GM21737 (cell line): Measurements from ENCODE around the gene DPT.

ENCODE experiments used
- ATAC-seq: cut with Tn5 transposase; IDR thresholded peaks from one replicate; pipeline ENCODE4 v1.9.1; 2021; ENCODE audit warnings: mild to moderate bottlenecking, moderate library complexity; ENCODE audit not compliant: unreplicated experiment

The DPT gene

DNA sequence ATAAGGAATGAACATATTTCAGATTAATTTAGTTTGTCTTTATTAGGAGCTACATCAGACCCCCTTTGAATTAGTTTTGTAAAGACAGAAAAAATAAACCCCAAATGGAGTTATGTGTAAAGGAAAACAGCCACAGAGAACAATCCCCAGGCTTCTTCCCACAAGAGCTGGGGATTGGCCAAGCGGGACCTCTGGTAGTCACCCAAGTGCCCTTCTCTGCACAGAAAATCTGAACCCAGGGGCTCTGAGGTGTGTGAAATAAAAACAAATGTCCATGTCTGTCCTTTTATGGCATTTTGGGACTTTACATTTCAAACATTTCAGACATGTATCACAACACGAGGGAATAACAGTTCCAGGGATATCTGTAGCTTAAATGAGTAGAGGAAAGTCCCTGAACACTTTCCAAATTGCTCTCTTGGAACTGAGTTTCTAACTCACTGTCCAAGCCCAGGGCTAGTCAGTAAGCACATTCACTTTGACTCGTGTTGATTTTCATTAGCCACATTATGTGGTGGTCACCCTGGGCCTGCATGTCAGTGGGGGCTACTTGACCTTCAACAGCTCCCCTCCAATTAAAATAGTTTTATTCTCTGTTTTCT lies 22.5 kb downstream of the DPT start:
- no peak for ATAC-seq

GRCh38 chr1:168700575-168701268 lies 28.3 kb downstream of the DPT start:
- no peak for ATAC-seq

DNA sequence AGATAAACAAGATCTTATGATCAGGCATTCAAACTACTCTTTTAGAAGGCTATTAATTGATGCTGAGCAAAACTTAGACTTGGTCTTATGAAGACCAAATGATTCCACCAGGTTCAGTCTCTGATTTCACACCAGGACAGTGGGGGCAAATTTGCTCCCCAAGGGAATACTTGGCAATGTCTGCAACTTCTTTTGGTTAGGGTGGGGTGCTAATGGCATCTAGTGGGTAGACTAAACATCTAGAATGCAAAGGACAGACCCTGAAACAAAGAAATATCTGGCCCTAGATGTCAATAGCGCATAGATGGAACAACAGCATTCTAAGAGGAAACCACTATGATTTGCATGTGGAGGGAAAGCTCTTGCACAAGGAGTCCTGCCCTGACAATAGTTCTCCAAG lies 30.6 kb downstream of the DPT start:
- no peak for ATAC-seq

DNA sequence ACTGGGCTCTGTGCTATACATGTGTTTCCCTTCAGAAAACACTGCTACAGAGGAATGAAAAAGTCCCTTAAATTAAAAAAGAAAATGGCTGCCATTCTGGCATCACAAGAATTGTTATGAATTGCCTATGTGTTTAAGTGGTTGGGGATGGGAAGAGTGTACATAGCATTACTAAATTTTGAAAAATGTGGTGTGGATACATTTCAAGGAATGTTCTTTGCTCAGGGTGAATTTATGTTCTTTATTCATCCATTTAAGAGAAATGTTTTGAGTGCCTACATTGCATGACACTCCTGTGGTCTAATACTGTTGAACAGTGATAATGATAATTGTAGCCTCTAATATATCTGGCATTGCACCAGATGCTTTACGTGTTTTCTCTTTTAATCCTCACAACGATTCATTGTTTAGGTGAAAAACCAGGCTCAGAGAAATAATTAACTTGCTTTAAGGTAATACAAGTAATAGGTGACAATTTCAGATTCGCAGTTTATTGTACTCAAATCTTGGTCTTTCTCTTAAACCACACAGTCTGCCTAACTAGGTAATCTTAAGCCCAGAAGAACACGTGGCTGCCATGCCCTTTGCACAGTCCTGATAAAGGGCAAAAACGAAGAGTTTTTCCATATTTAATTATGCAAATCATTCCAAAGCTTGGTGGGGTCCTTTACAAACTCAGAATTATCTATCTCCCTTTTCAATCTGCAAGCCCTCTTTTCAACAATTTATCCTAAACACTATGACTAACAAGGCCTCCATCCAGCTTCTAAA lies 31.5 kb downstream of the DPT start:
- no peak for ATAC-seq

DNA sequence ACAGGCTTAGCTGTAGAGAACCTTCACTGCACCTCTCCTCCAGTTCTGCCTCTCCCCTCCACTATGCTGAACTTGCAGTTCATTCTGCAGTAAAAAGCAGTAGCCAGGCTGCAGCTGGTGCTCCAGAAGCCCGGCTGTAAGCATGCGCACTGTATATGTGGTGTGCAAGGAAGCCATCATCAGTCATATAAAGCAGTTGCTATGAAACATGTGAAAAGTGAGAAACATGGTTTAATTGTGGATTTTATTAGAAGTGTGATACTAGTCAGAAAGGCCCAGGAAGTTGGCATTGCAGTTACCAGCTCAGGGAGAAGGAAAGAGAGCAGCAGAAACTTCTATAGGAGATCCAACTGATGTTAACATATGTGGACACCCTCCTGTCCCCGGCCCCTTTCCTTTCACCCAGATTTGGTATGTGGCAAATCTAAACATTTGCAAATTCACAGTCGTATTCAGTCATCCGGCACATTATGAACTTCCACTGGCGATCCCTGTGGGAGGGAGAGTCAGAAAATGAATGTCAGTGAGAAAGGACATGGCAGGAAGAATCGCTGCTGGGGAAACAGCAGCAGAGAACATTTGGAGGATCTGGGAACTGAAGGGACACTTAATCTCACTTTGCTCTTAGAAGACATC lies 32.8 kb downstream of the DPT start:
- ATAC-seq: no peak

DNA sequence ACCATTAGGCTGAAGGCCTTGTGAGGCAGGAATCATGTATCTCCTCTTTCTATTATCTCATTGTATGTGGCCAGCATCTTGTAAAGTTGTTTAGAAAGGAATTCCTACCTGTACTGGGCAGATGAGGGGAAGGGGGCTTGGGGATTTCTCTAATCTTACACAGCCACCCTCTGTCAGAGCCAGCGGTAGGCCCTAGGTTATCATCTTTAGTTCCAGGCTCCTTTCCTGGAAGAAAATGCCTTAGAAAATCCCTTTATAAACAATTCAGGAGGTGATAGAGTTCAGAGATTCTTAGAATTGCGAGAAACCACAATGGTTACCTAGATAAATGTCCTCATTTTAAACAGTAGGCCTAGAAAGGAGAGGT lies 35.2 kb downstream of the DPT start:
- no peak for ATAC-seq

GRCh38 chr1:168693197-168693871 lies 35.7 kb downstream of the DPT start:
- ATAC-seq: no peak

- ATAC-seq: no peak
Observed at GRCh38 chr1:168692472-168692871, 36.5 kb downstream of the DPT start.

DNA sequence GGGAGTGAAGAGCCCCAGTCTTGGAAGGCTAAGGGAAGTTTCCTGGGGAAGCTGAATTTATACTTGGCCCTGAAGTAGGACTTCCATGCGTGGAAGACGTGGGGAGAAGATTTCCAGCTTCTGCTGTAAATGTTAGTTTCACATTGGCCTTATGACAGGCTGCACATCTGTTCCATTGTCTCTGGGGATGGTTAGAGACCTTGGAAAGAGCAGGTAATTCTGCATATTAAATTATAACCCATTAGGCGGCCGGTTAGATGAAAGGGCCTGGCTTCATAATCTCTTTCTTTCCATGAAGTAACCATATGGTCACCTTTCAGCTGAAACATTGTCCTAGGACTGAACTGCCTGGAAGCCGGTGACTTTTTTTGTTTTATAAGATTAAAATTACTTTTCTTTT lies 37.5 kb downstream of the DPT start:
- no peak for ATAC-seq

- ATAC-seq: no peak
Observed at GRCh38 chr1:168689726-168690602, 39.0 kb downstream of the DPT start.

DNA sequence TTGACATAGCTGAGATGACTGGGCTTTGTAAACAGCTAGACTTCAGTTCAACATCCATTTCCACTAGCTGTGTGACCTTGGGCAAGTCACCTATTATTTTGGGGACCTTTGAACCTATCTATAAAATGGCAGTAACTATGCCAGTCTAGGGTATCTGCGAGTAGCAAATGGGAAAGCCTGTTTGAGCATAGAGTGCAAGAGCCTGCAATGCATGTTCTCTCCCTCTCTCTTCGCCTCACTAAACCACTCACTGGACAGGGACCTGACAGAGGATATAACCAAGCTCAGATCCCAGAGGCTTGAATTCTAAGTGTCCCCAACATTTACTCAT lies 39.7 kb downstream of the DPT start:
- no peak for ATAC-seq

- no peak for ATAC-seq
Observed at GRCh38 chr1:168688644-168689326, 40.2 kb downstream of the DPT start.

- ATAC-seq: no peak
Observed at GRCh38 chr1:168687816-168688215, 41.2 kb downstream of the DPT start.

DNA sequence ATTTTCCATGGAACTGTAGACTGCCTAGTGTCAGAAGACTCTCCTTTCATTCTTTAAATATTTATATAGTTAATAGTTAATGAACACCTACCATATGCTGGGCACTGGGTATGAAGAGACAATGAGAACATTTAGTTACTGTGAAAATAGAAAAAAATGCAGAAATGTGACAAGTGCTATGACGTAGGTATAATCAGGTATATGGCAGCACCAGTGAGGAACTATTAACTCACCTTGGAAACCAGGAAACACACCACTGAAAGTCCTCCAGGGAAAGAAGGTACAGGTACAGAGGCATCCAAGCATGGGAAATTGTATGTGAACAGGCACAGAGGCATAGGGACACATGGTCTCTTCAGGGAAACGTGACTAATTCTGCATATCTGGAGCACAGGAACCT lies 42.3 kb downstream of the DPT start:
- ATAC-seq: no peak

GRCh38 chr1:168683871-168684270 lies 45.1 kb downstream of the DPT start:
- no peak for ATAC-seq

DNA sequence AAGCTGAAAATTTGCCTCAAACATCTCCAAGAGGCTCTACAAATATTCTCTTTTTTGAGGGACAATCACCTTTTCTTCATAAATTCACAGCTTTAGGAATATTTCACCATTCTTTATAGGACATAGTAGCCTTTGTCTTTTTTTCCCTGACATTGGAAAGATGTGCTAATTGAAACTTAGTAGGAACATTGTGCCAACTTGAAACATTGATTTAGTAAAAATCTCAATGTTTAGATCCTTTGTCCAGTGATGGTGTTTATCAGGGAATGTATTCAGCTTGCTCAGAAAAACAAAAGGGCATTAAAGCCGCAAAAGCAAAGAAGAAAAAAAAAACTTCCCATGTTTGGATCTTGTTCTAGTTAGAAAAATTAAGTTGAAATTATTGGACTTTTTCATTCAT lies 52.1 kb downstream of the DPT start:
- no peak for ATAC-seq

GRCh38 chr1:168676029-168676812 lies 52.8 kb downstream of the DPT start:
- ATAC-seq: no peak

- ATAC-seq: no peak
Observed at GRCh38 chr1:168673974-168674683, 54.9 kb downstream of the DPT start.
